Breast epithelium (tissue), 4 donors: ENCODE measurements around the gene NSD2. TPM values are rescaled to one million over a fixed set of nuclear protein-coding genes. Genes with fewer than 3 reads are reported as not detected.
"Not testable (repeated sequence)": the region's sequence is repeated elsewhere in the genome, so short reads cannot be mapped to it uniquely, and the experiment has no call there.

Experiments used
- DNase-seq, 2 donors: peaks; one replicate each; pipeline ENCODE4 v3.0.0-alpha.2; 2019; ENCODE audit warnings: low spot score in 2 of 2
- H3K27ac ChIP-seq, 2 donors: fragments of 200-600 bp; sonication (generic) in 1 of 2; one replicate each; pipeline ENCODE4 v1.5.1; 2016 to 2019; ENCODE audit warnings: mild to moderate bottlenecking in 1 of 2
- H3K27me3 ChIP-seq, 2 donors: fragments of 200-600 bp; sonication (generic) in 1 of 2; one replicate each; pipeline versions ENCODE4 v1.5.1 to v1.6.0; 2017 to 2019; ENCODE audit warnings: control low read depth in 1 of 2, mild to moderate bottlenecking in 1 of 2
- H3K36me3 ChIP-seq: fragments of 200-600 bp; one replicate; pipeline ENCODE4 v1.5.1; 2019
- H3K4me1 ChIP-seq, 2 donors: fragments of 200-600 bp; sonication (generic); one replicate each; pipeline ENCODE4 v1.5.1; 2016 to 2019; ENCODE audit warnings: control low read depth in 1 of 2
- H3K4me3 ChIP-seq, 3 donors: fragments of 200-600 bp; sonication (generic); 1 replicate in 2 of 3; 2 replicates in 1 of 3; pipeline ENCODE4 v1.5.1; 2016 to 2019; ENCODE audit warnings: mild to moderate bottlenecking in 3 of 3, moderate library complexity in 2 of 3
- H3K9me3 ChIP-seq, 2 donors: fragments of 200-600 bp; sonication (generic) in 1 of 2; one replicate each; pipeline ENCODE4 v1.5.1; 2016 to 2019; ENCODE audit warnings: control low read depth in 1 of 2
- CTCF ChIP-seq, 3 donors: fragments of 450-650 bp; IDR thresholded peaks; one replicate each; pipeline ENCODE4 v1.5.1; 2016 to 2017; ENCODE audit warnings: antibody characterized with exemption in 3 of 3, mild to moderate bottlenecking in 3 of 3, moderate library complexity in 3 of 3
- POLR2A ChIP-seq: fragments of 450-650 bp; IDR thresholded peaks from one replicate; pipeline ENCODE4 v1.6.1; 2016; ENCODE audit warnings: antibody characterized with exemption, mild to moderate bottlenecking, moderate library complexity
- POLR2AphosphoS5 ChIP-seq, 3 donors: sonication (generic); formaldehyde crosslinking; IDR thresholded peaks; one replicate each; pipeline ENCODE4 v1.6.1; 2017; ENCODE audit warnings: antibody characterized with exemption in 3 of 3
- intact Hi-C: fragments of 100-400 bp; cut with DNase I; formaldehyde crosslinking; loops from one replicate; pipeline ENCODE4 v1.15.1; 2023; ENCODE audit warnings: low total_unique reads
- total RNA-seq, 3 donors: library from RNA; depleted of rRNA; stranded (reverse); fragments of >200 nt; gene quantifications; one replicate each; pipeline ENCODE4 v1.1.0, GENCODE V29; 2016

NSD2 gene
- total RNA-seq, 3 donors from 2014 or later, result 24.6 to 36.7 (median 30.8) TPM

DNA sequence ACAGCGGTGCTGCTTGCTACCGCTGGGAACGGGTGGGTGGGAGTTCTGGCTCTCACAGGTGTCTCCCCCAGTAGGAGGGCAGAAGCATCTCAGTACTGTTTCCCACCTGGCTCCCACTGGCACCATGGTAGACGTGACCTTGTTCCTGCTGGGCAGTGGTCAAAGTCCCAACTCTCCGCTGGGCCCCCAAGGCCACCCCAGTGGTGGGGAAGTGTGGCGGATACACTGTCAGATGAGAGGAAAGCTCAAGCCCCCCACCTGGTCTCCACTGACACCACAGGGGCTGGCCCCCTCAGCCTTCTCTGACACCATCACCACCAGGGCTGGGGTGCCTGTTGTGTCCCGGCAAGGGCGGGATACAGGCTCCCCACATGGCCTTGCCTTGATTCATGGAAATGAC lies 39.9 kb upstream of the NSD2 start:
- intact Hi-C loops, result no loop called here
- no peaks in the 10 kb centered on the region for H3K9me3 ChIP-seq
- DNase-seq, result no peak
- no peaks in the 10 kb centered on the region for H3K4me1 ChIP-seq
- peaks cover 7% of the 10 kb centered on the region for H3K36me3 ChIP-seq
- no peak overlapping the region for H3K4me3 ChIP-seq
- H3K27ac ChIP-seq, result no peak overlapping the region
- H3K27me3 ChIP-seq, result no peaks in the 10 kb centered on the region
- TF ChIP-seq CTCF (IDR thresholded peaks at IDR 0.05) (no peak), POLR2A (no peak), POLR2AphosphoS5 (IDR thresholded peaks at IDR 0.05) (no peak)

GRCh38 chr4:1832690-1833089 lies 38.5 kb upstream of the NSD2 start:
- H3K4me3 ChIP-seq, result no peak overlapping the region
- H3K27ac ChIP-seq, result no peak overlapping the region
- H3K36me3 ChIP-seq, result peaks cover 7% of the 10 kb centered on the region
- intact Hi-C loops, result no loop called here
- H3K4me1 ChIP-seq, result no peaks in the 10 kb centered on the region
- no peaks in the 10 kb centered on the region for H3K9me3 ChIP-seq
- DNase-seq, result no peak
- TF ChIP-seq CTCF (IDR thresholded peaks at IDR 0.05) (no peak), POLR2AphosphoS5 (IDR thresholded peaks at IDR 0.05) (no peak), POLR2A (no peak)
- H3K27me3 ChIP-seq, result no peaks in the 10 kb centered on the region

DNA sequence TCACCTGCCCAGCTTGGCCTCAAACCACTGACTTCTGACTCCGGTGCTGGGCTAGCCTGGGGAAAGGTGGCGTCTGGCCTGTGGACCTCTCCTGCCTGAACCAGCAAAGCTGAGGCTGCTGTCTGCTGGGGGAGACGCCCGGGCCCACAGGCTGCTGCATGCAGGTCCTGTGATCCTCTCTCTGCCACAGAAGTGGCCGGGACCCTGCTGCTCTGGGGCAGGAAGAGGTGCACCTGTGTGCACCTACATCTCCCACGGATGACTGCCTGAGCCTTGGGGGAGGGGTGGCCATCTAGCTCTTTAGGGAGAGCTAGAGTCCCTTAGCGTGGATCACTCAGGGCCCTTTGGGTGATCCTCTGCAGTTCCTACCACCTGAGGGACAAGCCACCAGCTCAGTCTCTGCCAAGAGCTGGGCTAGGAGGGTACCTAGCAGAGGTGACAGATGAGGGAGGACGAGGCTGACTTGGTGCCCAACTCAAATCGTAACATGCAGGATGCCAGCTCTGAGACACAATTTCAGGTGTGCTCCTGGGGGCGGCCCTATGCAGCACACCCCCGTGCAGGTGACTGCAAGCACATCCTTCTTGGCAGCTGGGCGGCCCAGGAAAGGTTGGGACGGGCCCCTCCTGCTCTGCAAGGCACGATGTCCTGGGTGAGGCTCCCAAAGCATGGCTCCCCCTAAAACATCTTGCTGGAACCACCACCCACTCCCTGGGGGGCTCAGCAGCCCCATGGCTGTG lies 37.7 kb upstream of the NSD2 start:
- Histone ChIP-seq H3K9me3 (no peaks in the 10 kb centered on the region), H3K36me3 (peaks cover 7% of the 10 kb centered on the region), H3K4me1 (no peaks in the 10 kb centered on the region), H3K27me3 (no peaks in the 10 kb centered on the region), H3K4me3 (no peak overlapping the region), H3K27ac (no peak overlapping the region)
- TF ChIP-seq POLR2A (no peak), CTCF (IDR thresholded peaks at IDR 0.05) (no peak), POLR2AphosphoS5 (IDR thresholded peaks at IDR 0.05) (no peak)
- intact Hi-C loops, result no loop called here
- DNase-seq, result no peak

GRCh38 chr4:1834047-1834775 lies 37.0 kb upstream of the NSD2 start:
- TF ChIP-seq CTCF (IDR thresholded peaks at IDR 0.05) (no peak), POLR2A (no peak), POLR2AphosphoS5 (IDR thresholded peaks at IDR 0.05) (no peak)
- H3K4me3 ChIP-seq, result no peak overlapping the region
- H3K36me3 ChIP-seq, result peaks cover 7% of the 10 kb centered on the region
- H3K27ac ChIP-seq, result no peak overlapping the region
- no peaks in the 10 kb centered on the region for H3K9me3 ChIP-seq
- no peaks in the 10 kb centered on the region for H3K27me3 ChIP-seq
- no peaks in the 10 kb centered on the region for H3K4me1 ChIP-seq
- DNase-seq, result no peak
- intact Hi-C loops, result no loop called here

DNA sequence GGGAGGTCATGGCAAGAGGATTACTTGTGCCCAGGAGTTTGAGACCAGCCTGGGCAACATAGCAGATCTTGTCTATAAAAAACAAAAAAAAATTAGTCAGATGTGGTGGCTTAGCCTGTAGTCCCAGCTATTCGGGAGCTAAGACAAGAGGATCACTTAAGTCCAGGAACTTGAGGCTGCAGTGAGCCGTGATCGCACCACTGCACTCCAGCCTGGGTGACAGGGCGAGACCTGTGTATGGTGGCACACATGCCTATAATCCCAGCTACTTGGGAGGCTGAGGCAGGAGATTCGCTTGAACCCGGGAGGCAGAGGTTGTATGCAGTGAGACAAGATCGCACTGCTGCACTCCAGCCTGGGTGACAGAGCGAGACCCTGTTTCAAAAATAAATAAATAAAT lies 35.4 kb upstream of the NSD2 start:
- H3K9me3 ChIP-seq, intact Hi-C loops, H3K27me3 ChIP-seq, DNase-seq, H3K4me1 ChIP-seq, H3K36me3 ChIP-seq, H3K4me3 ChIP-seq, H3K27ac ChIP-seq: not testable (repeated sequence)
